ENCODE data around the gene MAPK4.
"Not testable (repeated sequence)": the region's sequence is repeated elsewhere in the genome, so short reads cannot be mapped to it uniquely, and the experiment has no call there.

MAPK4 gene

DNA sequence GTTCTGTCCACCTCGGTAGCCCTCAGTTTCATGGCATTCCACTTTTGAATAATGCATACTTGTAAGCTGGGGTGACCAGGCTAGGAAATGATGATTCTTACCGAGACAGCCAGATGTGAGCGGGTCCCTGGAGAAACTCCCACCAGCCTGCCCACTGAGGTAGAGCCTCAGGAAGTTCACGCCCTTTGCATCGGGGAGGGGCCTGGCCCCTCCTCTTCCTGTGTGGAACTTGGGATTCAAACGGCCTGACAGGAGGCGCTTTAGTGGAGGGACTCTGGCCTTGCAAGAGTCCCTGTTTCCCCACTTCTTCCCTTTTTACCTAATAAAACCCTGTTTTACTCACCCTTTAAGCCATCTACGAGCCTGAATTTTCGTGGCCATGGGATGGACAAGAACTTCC is 215.3 kb downstream of the MAPK4 start:
- Histone ChIP-seq H3K27me3 (ENCODE audit: insufficient read depth, poor library complexity, severe bottlenecking) (peaks cover 10% of the 10 kb centered on the region), H3K27ac (replicated peaks) (no peak overlapping the region), H3K4me3 (replicated peaks; ENCODE audit: insufficient read depth, low read length) (no peak overlapping the region)
- no peak for TF ChIP-seq GABPA (IDR thresholded peaks at IDR 0.05; ENCODE audit: low read depth)
- no peak for TF ChIP-seq SPI1 (IDR thresholded peaks at IDR 0.05; ENCODE audit: borderline replicate concordance, low read depth)
- TF ChIP-seq, protein P1, sequence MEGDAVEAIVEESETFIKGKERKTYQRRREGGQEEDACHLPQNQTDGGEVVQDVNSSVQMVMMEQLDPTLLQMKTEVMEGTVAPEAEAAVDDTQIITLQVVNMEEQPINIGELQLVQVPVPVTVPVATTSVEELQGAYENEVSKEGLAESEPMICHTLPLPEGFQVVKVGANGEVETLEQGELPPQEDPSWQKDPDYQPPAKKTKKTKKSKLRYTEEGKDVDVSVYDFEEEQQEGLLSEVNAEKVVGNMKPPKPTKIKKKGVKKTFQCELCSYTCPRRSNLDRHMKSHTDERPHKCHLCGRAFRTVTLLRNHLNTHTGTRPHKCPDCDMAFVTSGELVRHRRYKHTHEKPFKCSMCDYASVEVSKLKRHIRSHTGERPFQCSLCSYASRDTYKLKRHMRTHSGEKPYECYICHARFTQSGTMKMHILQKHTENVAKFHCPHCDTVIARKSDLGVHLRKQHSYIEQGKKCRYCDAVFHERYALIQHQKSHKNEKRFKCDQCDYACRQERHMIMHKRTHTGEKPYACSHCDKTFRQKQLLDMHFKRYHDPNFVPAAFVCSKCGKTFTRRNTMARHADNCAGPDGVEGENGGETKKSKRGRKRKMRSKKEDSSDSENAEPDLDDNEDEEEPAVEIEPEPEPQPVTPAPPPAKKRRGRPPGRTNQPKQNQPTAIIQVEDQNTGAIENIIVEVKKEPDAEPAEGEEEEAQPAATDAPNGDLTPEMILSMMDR (IDR thresholded peaks at IDR 0.05; ENCODE audit: insufficient read depth, low read length) = no peak
- no peak for DNase-seq (ENCODE audit: low read depth in 1 of 2, low spot score in 1 of 2)

DNA sequence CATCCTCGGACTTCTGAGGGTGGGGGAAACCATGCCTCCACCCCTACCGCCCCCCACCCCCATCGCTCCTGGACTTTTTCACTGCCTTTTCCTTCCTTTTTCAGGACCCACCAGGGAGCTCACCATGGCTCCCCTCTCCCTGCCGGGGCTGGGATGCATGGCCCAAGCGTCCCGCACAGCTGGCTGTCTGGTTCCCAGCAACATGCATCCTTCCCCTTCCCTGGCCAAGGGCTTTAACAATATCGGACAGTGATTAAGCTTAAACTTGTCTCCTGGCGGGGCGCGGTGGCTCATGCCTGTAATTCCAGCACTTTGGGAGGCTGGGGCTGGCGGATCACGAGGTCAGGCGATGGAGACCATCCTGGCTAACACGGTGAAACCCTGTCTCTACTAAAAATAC is 215.8 kb downstream of the MAPK4 start:
- DNase-seq (ENCODE audit: low read depth in 1 of 2, low spot score in 1 of 2) = no peak
- TF ChIP-seq SPI1 (IDR thresholded peaks at IDR 0.05; ENCODE audit: borderline replicate concordance, low read depth) (no peak), GABPA (IDR thresholded peaks at IDR 0.05; ENCODE audit: low read depth) (no peak), POLR2AphosphoS5 (IDR thresholded peaks at IDR 0.05; ENCODE audit: low read depth) (no peak)
- TF ChIP-seq, protein P1 (IDR thresholded peaks at IDR 0.05; ENCODE audit: insufficient read depth, low read length) = no peak
- TF ChIP-seq, protein P2, sequence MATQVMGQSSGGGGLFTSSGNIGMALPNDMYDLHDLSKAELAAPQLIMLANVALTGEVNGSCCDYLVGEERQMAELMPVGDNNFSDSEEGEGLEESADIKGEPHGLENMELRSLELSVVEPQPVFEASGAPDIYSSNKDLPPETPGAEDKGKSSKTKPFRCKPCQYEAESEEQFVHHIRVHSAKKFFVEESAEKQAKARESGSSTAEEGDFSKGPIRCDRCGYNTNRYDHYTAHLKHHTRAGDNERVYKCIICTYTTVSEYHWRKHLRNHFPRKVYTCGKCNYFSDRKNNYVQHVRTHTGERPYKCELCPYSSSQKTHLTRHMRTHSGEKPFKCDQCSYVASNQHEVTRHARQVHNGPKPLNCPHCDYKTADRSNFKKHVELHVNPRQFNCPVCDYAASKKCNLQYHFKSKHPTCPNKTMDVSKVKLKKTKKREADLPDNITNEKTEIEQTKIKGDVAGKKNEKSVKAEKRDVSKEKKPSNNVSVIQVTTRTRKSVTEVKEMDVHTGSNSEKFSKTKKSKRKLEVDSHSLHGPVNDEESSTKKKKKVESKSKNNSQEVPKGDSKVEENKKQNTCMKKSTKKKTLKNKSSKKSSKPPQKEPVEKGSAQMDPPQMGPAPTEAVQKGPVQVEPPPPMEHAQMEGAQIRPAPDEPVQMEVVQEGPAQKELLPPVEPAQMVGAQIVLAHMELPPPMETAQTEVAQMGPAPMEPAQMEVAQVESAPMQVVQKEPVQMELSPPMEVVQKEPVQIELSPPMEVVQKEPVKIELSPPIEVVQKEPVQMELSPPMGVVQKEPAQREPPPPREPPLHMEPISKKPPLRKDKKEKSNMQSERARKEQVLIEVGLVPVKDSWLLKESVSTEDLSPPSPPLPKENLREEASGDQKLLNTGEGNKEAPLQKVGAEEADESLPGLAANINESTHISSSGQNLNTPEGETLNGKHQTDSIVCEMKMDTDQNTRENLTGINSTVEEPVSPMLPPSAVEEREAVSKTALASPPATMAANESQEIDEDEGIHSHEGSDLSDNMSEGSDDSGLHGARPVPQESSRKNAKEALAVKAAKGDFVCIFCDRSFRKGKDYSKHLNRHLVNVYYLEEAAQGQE (IDR thresholded peaks at IDR 0.05; ENCODE audit: insufficient replicate concordance, low read depth) = no peak
- peaks cover 10% of the 10 kb centered on the region for H3K27me3 ChIP-seq (ENCODE audit: insufficient read depth, poor library complexity, severe bottlenecking)
- H3K27ac ChIP-seq (replicated peaks) = no peak overlapping the region
- no peak overlapping the region for H3K4me3 ChIP-seq (replicated peaks; ENCODE audit: insufficient read depth, low read length)

DNA sequence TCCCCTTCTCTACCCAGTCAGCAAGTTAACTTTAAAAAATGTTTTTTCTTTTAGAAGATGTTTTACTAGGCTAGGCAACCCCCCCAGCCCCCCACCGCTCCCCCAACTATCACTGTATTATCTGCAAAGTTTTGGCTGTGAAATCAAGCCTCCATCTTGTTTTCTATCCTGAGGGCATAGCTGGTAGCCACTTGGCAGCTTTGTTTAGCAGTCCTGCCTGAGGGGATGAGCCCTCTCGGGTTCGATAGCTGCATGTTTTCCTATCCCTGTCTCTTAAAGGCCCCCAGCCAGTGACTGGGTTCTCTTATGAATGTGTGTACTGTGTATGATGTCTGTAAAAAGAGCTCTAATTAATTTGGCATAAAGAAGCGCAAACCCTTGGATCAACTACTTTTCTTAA is 216.5 kb downstream of the MAPK4 start:
- H3K27ac ChIP-seq (replicated peaks) = no peak overlapping the region
- peaks cover 10% of the 10 kb centered on the region for H3K27me3 ChIP-seq (ENCODE audit: insufficient read depth, poor library complexity, severe bottlenecking)
- DNase-seq (ENCODE audit: low read depth in 1 of 2, low spot score in 1 of 2) = no peak
- TF ChIP-seq, protein P1 (IDR thresholded peaks at IDR 0.05; ENCODE audit: insufficient read depth, low read length) = no peak
- TF ChIP-seq SPI1 (IDR thresholded peaks at IDR 0.05; ENCODE audit: borderline replicate concordance, low read depth) = no peak
- H3K4me3 ChIP-seq (replicated peaks; ENCODE audit: insufficient read depth, low read length) = no peak overlapping the region

DNA sequence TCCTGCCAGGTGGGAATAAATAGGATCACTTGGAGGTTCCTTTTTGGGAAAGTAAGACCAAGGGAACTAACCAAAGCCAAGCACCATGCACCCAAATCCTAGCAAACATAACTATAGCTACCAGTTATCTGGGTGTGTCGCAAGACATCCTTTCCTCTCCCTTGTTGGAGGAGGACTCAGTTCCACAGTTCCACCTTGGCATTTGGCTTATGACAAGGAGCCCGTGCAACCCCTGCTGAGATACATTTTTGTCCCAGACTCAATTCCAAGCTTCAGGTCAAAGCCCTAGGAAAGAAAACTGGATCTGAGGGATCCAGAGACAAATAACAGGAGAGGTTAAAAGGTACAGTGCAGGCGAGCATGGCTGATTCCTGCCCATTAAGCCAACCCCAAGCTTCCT is 219.1 kb downstream of the MAPK4 start:
- H3K4me3 ChIP-seq (replicated peaks; ENCODE audit: insufficient read depth, low read length); H3K27me3 ChIP-seq (ENCODE audit: insufficient read depth, poor library complexity, severe bottlenecking); DNase-seq (ENCODE audit: low read depth in 1 of 2, low spot score in 1 of 2); H3K27ac ChIP-seq (replicated peaks): not testable (repeated sequence)
